A673 (cell line): ENCODE data around the gene SYNPO. TPM values are rescaled to one million over a fixed set of nuclear protein-coding genes. Genes with fewer than 3 reads are reported as not detected.

Experiments
- BruUV-seq: library from RNA; stranded (reverse); fragments of 400-500 nt; replicated peaks from 2 replicates; lab custom pipeline; 2021; lab: Mats Ljungman, UMichigan
- CTCF ChIA-PET: fragments of 300-600 bp; sonication (Branson Sonifier 250); formaldehyde crosslinking; loops from one replicate; lab custom pipeline; 2022; ENCODE audit warnings: antibody characterized with exemption; lab: Charles Lee
- POLR2A ChIA-PET: fragments of 300-600 bp; sonication (Branson Sonifier 250); formaldehyde crosslinking; loops from one replicate; lab custom pipeline; 2022; ENCODE audit warnings: antibody characterized with exemption; ENCODE audit not compliant: low non-redundant PET; lab: Charles Lee
- DNase-seq: peaks from one replicate; pipeline ENCODE4 v3.0.0-alpha.2; 2015; ENCODE audit warnings: low spot score
- H3K27ac ChIP-seq: fragments of 200-600 bp; sonication (generic); 2 replicates; pipeline ENCODE4 v1.5.1; 2016; ENCODE audit warnings: mixed run types, low read depth, mild to moderate bottlenecking, mixed read lengths, antibody characterized with exemption, low read length; ENCODE audit not compliant: poor library complexity, severe bottlenecking
- H3K27me3 ChIP-seq: fragments of 200-600 bp; sonication (generic); replicated peaks from 2 replicates; pipeline ENCODE4 v1.6.1; 2017; ENCODE audit warnings: mixed run types, low read depth, mild to moderate bottlenecking, mixed read lengths, antibody characterized with exemption, low read length; ENCODE audit not compliant: insufficient read depth, poor library complexity
- H3K36me3 ChIP-seq: fragments of 200-600 bp; sonication (generic); 2 replicates; pipeline ENCODE4 v1.6.1; 2016; ENCODE audit warnings: mixed run types, mild to moderate bottlenecking, mixed read lengths, antibody characterized with exemption, low read length; ENCODE audit not compliant: insufficient read depth, poor library complexity, severe bottlenecking
- H3K4me1 ChIP-seq: fragments of 200-600 bp; sonication (generic); 2 replicates; pipeline ENCODE4 v1.6.1; 2017; ENCODE audit warnings: mixed run types, mild to moderate bottlenecking, mixed read lengths, antibody characterized with exemption, low read length; ENCODE audit not compliant: insufficient read depth, poor library complexity, severe bottlenecking
- H3K4me3 ChIP-seq: fragments of 200-600 bp; sonication (generic); 2 replicates; pipeline ENCODE4 v1.5.1; 2016; ENCODE audit warnings: low read depth, mixed run types, mild to moderate bottlenecking, mixed read lengths, low read length; ENCODE audit not compliant: poor library complexity, severe bottlenecking
- H3K9me3 ChIP-seq: fragments of 200-600 bp; sonication (generic); 2 replicates; pipeline ENCODE4 v1.6.1; 2016; ENCODE audit warnings: mixed run types, low read depth, mild to moderate bottlenecking, mixed read lengths, antibody characterized with exemption, low read length; ENCODE audit not compliant: poor library complexity, severe bottlenecking
- CTCF ChIP-seq: fragments of 300-800, 200-600 bp; sonication (generic); conservative IDR thresholded peaks from 2 replicates; pipeline ENCODE4 v1.5.1; 2017; ENCODE audit warnings: low read depth, mild to moderate bottlenecking, antibody characterized with exemption, low read length, moderate library complexity, mixed read lengths
- EZH2 ChIP-seq: fragments of 200-600 bp; sonication (generic); IDR thresholded peaks from 2 replicates; pipeline ENCODE4 v1.6.1; 2017; ENCODE audit warnings: borderline replicate concordance, low read depth, mild to moderate bottlenecking, mixed read lengths, antibody characterized with exemption, low read length; ENCODE audit not compliant: poor library complexity, severe bottlenecking
- intact Hi-C: fragments of 100-400 bp; cut with micrococcal nuclease; formaldehyde crosslinking; loops from one replicate; pipeline ENCODE4 v1.10.0; 2022; ENCODE audit not compliant: unreplicated experiment
- total RNA-seq: library from RNA; stranded (reverse); gene quantifications from 2 replicates; pipeline ENCODE4 v1.2.3, GENCODE V29; 2021

Gene SYNPO
- total RNA-seq, 1 experiment from 2014 or later = 7.6 TPM

GRCh38 chr5:150598821-150599273, 41.6 kb upstream of the SYNPO start:
- no peak for DNase-seq
- POLR2A ChIA-PET = no interaction called here
- H3K9me3 ChIP-seq = no peaks in the 10 kb centered on the region
- no peaks in the 10 kb centered on the region for H3K36me3 ChIP-seq
- peak overlapping the region; percentile 15 for H3K27ac ChIP-seq
- H3K27me3 ChIP-seq = no peaks in the 10 kb centered on the region
- BruUV-seq = no TSS peak
- H3K4me1 ChIP-seq = peaks cover 46% of the 10 kb centered on the region
- TF ChIP-seq CTCF = no peak
- TF ChIP-seq EZH2 = no peak
- intact Hi-C loops = no loop called here
- CTCF ChIA-PET = interaction anchor here (0.7 kb wide), 1 partner anchor 36 kb away, joined by 5 read pairs; no protein-coding TSS in a partner anchor
- H3K4me3 ChIP-seq = no peak overlapping the region

DNA sequence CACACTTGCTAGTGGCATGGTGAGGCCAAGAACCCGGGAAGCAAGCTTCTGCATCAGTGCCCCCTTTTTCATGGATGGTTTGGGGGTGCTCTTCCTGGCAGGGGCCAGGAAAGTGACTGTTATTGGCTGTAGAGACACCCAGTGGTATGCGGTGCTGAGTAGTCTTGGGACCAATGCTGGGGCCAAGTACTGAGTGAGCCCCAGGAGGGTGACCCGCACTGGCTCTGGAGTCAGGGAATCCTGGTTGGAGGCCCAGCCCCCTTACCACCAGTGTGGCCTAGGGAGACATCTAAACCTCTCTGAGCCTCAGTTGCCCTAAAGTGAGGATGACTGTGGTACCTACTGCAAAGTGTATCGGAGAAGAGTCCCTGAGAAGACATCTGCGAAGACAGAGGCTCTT, 41.2 kb upstream of the SYNPO start:
- no peaks in the 10 kb centered on the region for H3K27me3 ChIP-seq
- ChIA-PET CTCF (no interaction called here), POLR2A (no interaction called here)
- H3K9me3 ChIP-seq = no peaks in the 10 kb centered on the region
- H3K4me3 ChIP-seq = no peak overlapping the region
- intact Hi-C loops = no loop called here
- TF ChIP-seq CTCF = no peak
- no peak for TF ChIP-seq EZH2
- peak overlapping the region; percentile 15 for H3K27ac ChIP-seq
- BruUV-seq = no TSS peak
- no peaks in the 10 kb centered on the region for H3K36me3 ChIP-seq
- DNase-seq = no peak
- peaks cover 46% of the 10 kb centered on the region for H3K4me1 ChIP-seq

DNA sequence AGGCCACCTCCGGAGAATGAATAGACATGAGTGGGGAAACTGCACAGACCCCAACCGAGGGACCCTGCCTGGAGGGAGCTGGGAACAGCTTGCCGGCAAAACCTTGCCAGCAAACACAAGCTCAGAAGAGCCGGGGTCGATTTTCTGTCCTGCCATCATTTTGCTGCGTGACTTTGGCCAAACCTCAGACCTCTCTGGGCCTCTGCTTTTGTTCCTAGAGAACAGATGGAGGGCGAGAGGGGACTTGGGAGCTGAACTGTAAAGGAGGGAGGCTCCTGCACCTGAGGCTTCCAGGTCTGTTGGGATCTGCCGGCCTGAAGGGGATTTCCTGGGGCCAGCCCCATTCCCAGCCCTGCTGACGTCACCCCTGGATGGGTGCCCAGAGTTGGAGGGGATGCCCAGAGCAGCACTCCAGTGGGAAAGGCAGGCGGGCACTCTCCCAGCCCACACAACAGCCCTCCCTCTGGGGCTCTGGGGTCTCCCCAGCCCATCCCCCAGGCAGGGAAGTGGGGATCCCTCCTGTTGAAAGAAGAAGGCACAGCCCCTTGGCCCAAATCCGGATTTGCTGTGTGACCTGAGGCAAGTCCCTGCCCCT, 40.4 kb upstream of the SYNPO start:
- no TSS peak for BruUV-seq

More for the DNA sequence above, 40.4 kb upstream of the SYNPO start:
- intact Hi-C loops = no loop called here
- TF ChIP-seq CTCF = no peak
- no peak for TF ChIP-seq EZH2
- ChIA-PET POLR2A (no interaction called here), CTCF (no interaction called here)
- Histone ChIP-seq H3K4me3 (no peak overlapping the region), H3K27me3 (no peaks in the 10 kb centered on the region), H3K4me1 (peaks cover 46% of the 10 kb centered on the region), H3K36me3 (no peaks in the 10 kb centered on the region), H3K9me3 (no peaks in the 10 kb centered on the region), H3K27ac (peak overlapping the region; percentile 15)
- peak; percentile 77 for DNase-seq
